ENCODE measurements around the gene PTPRN2. TPM values are rescaled to one million over a fixed set of nuclear protein-coding genes. Genes with fewer than 3 reads are reported as not detected.
A peak's percentile ranks its signal among the peaks of the same experiment; 100 is the strongest.

The PTPRN2 gene
- total and polyA plus RNA-seq, 8 donors: 12.2 to 49.2 (median 31.8) TPM

DNA sequence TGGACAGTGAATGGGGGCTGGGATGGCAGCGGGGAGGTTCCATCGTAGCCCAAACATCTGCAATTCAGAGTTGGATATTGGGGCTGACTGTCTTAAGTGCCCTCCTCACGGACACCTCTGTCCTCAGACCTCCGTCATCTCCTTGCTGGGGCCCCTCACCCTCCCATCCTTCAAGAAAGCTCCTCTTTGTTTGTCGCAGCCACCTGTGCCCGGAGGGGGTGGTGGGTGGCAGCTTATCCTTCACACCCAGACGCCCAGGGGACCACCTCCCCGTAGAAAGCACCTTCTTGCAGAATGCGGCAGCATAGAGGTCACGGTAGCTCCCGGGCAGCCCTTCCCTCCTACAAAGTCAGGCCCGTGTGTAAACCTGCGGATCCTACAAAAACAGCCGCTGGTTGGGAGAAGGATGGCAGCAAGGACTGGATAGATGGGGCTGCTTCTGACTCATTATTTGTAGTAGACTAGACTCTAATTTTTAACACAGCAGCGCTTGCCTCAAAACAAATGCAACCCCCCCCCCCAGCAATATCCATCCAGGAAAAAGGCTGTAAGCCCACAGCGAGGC, 1.3 kb upstream of the PTPRN2 start:
- 66 to 69% methylated on average over 15 to 16 of the region's 16 CpGs for WGBS, 2 donors
- Histone ChIP-seq H3K36me3 (no peaks in the 10 kb centered on the region), H3K4me1 (peaks cover 10 to 23% (median 15%) of the 10 kb centered on the region in 3 donors), H3K9me3 (no peaks in the 10 kb centered on the region), H3K4me3 (no peak overlapping the region), H3K27ac (no peak overlapping the region), H3K27me3 (no peaks in the 10 kb centered on the region)
- intact Hi-C loops (cut with DNase I): no loop called here
- no peak for DNase-seq
- TF ChIP-seq, protein P1, sequence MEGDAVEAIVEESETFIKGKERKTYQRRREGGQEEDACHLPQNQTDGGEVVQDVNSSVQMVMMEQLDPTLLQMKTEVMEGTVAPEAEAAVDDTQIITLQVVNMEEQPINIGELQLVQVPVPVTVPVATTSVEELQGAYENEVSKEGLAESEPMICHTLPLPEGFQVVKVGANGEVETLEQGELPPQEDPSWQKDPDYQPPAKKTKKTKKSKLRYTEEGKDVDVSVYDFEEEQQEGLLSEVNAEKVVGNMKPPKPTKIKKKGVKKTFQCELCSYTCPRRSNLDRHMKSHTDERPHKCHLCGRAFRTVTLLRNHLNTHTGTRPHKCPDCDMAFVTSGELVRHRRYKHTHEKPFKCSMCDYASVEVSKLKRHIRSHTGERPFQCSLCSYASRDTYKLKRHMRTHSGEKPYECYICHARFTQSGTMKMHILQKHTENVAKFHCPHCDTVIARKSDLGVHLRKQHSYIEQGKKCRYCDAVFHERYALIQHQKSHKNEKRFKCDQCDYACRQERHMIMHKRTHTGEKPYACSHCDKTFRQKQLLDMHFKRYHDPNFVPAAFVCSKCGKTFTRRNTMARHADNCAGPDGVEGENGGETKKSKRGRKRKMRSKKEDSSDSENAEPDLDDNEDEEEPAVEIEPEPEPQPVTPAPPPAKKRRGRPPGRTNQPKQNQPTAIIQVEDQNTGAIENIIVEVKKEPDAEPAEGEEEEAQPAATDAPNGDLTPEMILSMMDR (IDR thresholded peaks at IDR 0.05): no peak
- ATAC-seq: no peak
- no peak for FAIRE-seq

DNA sequence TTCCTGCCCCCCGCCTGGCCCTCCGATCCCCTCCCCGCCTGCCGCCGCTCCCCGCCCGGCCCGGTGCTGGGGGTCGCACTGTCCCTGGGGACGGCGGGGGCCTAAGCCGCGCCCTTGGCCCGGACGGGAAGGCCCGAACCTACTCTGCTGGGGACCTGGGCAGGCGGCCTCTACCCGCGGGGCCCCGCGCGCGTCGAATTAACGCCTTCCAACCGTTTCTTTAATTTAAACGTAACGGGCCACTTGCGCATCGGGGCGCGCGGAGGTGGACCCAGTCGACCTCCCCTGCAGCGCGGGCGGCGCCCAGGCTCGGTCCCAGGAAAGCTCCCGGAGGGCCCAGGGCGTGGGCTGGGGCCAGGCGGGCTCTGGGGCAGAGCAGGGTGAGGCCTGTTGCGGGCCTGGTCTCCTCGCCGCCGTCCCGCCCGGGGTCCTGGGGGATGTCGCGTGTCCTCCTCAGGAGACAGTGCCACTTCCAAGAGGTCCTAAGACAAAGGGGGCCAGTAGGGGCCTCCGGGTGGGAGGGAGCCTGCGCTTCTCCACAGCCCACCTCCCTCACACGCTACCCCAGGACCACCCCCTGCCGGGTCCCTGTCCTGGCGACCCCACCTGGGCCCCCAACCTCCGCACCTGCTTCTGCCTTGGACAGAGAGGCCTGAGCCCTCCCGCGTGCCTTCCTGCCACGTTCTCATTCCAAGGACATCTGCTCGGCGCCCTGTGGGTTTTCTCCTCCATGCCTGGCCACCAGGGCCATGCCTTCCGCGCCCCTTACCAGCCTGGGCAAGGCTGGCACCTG, 658 bp upstream of the PTPRN2 start:
- peak overlapping the region in 2 of 4 donors; percentile 23 to 45 for H3K4me3 ChIP-seq
- TF ChIP-seq, protein P1 (IDR thresholded peaks at IDR 0.05): no peak
- intact Hi-C loops (cut with DNase I): no loop called here
- H3K4me1 ChIP-seq: peaks cover 10 to 24% (median 21%) of the 10 kb centered on the region in 3 donors
- no peaks in the 10 kb centered on the region for H3K36me3 ChIP-seq
- DNase-seq (peak in 2 of 6 donors; percentile 56 to 64), FAIRE-seq (no peak), ATAC-seq (no peak)
- no peaks in the 10 kb centered on the region for H3K9me3 ChIP-seq
- H3K27me3 ChIP-seq: no peaks in the 10 kb centered on the region
- H3K27ac ChIP-seq: no peak overlapping the region
- 19 to 23% methylated on average over 47 to 63 of the region's 63 CpGs for WGBS, 2 donors

DNA sequence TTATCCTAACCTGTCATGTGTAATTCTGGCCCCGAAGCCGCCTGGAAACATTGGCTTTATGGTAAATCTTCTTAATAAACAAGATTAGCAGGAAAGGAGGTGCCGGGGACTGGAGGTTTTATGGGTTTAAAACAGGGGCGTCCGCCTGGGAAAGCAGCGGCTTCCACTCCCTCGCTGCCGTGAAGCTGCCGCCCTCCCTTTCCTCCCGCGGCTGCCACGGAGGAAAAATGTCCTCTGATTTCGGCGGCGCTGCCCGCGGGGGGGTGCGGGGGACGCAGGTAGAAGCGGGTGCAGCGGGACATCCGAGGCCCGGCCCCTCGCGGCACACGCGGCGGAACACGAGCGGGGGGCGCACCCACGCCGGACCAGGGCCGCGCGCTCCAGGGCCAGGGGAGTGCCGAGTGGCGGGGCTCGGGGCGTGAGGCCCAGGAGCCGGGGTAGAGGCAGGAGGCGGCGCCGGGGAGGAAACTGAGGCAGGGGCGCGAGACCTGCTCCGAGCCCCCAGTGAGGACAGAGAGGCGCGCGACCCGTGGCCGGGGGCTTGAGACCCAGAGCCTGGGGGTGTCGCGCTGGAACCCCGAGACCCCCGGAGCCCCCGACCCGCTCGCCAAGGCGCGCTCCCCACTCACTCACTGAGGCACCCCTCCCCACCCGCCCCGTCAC, 993 bp downstream of the PTPRN2 start:
- no peaks in the 10 kb centered on the region for H3K36me3 ChIP-seq
- 1 to 2% methylated on average over 59 to 63 of the region's 63 CpGs for WGBS, 2 donors
- intact Hi-C loops (cut with DNase I): no loop called here
- no peaks in the 10 kb centered on the region for H3K9me3 ChIP-seq
- peak in 3 of 4 donors; percentile 4 to 11 (median 6) for ATAC-seq
- peak in 3 of 6 donors; percentile 42 to 74 (median 51) for DNase-seq
- peak overlapping the region; percentile 27 to 62 (median 44) for H3K27ac ChIP-seq
- TF ChIP-seq, protein P1 (IDR thresholded peaks at IDR 0.05): no peak
- peak overlapping the region; percentile 6 to 64 (median 44) for H3K4me3 ChIP-seq
- no peak for FAIRE-seq
- H3K4me1 ChIP-seq: peaks cover 10 to 29% (median 24%) of the 10 kb centered on the region in 3 donors
- no peaks in the 10 kb centered on the region for H3K27me3 ChIP-seq

DNA sequence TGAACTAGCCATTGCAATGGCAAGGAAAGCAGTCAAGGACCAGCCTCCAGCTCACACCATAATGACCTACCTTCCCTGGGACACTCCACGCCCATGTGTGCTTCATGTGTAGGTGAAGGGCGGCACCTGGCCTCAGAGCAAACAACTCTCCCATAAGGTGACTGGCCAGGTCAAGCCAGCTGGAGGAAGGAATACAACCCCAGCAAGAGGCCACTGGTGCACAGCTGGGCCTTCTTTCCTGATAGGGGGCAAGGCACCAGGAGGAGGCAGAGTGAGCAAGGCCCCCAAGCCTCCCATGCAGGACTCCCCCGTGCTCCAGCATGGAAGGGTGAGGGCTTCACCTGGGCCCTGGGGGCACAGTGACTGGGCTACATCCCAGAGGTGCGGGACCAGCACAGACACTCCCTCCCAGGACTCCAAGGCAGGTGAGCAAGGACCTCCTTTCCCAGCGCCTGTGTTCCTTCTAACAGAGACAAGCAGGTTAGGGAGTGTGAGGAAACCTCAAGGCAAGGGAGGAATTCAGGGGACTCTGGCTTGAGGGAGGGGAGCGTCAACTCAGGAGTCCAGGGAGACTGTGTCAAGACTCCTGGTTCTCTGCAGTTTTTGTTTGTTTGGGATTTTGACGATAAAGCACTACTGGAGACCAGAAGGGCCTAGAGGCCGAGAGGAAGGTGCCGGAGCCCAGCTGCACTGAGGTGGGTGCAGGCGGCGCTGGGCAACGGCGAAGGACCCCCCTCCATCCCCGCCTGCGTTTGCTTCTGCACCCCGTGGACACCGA, 1.7 kb downstream of the PTPRN2 start:
- H3K4me1 ChIP-seq: peaks cover 12 to 32% (median 32%) of the 10 kb centered on the region in 3 donors
- intact Hi-C loops (cut with DNase I): no loop called here
- ATAC-seq (peak in 3 of 4 donors; percentile 5 to 36 (median 28)), FAIRE-seq (no peak), DNase-seq (peak in 4 of 6 donors; percentile 42 to 59 (median 46))
- whole genome bisulfite sequencing, 2 donors: 14 to 15% methylated on average over 17 of the region's 17 CpGs
- H3K4me3 ChIP-seq: peak overlapping the region in 2 of 4 donors; percentile 50 to 64
- TF ChIP-seq, protein P1 (IDR thresholded peaks at IDR 0.05): no peak
- no peaks in the 10 kb centered on the region for H3K36me3 ChIP-seq
- peak overlapping the region in 3 of 4 donors; percentile 27 to 62 (median 53) for H3K27ac ChIP-seq
- no peaks in the 10 kb centered on the region for H3K9me3 ChIP-seq
- H3K27me3 ChIP-seq: no peaks in the 10 kb centered on the region
